ENCODE data around the gene MRPL12. TPM values are rescaled to one million over a fixed set of nuclear protein-coding genes. Genes with fewer than 3 reads are reported as not detected.

MRPL12 gene
- total and polyA plus RNA-seq, 8 donors = 18.1 to 98.7 (median 27.4) TPM

DNA sequence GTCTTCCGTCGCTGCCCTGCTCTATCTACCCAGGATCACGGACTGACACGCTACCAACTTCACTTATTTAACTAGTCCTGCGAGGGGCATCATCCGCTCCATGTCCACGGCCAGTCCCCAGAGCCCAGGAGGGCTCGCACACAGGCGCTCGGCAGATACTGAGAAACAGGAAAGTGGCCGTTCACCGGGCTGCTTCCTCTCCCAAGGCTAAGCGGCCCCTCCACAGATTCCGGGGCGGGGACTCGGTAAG, 37.1 kb upstream of the MRPL12 start:
- 0 to 1% methylated on average over 15 to 16 of the region's 16 CpGs for WGBS, 2 donors
- FAIRE-seq = no peak
- peak; percentile 17 to 30 (median 28) for ATAC-seq
- Histone ChIP-seq H3K4me3 (peak overlapping the region; percentile 80 to 99 (median 98)), H3K9me3 (no peaks in the 10 kb centered on the region), H3K36me3 (peaks cover 0 to under 1% (median 0%) of the 10 kb centered on the region in 3 donors), H3K4me1 (peaks cover 0 to 15% (median 6%) of the 10 kb centered on the region in 3 donors), H3K27ac (peak overlapping the region; percentile 33 to 63 (median 62)), H3K27me3 (no peaks in the 10 kb centered on the region)
- intact Hi-C loops (cut with DNase I) = no loop called here
- TF ChIP-seq, protein P1, sequence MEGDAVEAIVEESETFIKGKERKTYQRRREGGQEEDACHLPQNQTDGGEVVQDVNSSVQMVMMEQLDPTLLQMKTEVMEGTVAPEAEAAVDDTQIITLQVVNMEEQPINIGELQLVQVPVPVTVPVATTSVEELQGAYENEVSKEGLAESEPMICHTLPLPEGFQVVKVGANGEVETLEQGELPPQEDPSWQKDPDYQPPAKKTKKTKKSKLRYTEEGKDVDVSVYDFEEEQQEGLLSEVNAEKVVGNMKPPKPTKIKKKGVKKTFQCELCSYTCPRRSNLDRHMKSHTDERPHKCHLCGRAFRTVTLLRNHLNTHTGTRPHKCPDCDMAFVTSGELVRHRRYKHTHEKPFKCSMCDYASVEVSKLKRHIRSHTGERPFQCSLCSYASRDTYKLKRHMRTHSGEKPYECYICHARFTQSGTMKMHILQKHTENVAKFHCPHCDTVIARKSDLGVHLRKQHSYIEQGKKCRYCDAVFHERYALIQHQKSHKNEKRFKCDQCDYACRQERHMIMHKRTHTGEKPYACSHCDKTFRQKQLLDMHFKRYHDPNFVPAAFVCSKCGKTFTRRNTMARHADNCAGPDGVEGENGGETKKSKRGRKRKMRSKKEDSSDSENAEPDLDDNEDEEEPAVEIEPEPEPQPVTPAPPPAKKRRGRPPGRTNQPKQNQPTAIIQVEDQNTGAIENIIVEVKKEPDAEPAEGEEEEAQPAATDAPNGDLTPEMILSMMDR (IDR thresholded peaks at IDR 0.05) = no peak
- no peak for DNase-seq

DNA sequence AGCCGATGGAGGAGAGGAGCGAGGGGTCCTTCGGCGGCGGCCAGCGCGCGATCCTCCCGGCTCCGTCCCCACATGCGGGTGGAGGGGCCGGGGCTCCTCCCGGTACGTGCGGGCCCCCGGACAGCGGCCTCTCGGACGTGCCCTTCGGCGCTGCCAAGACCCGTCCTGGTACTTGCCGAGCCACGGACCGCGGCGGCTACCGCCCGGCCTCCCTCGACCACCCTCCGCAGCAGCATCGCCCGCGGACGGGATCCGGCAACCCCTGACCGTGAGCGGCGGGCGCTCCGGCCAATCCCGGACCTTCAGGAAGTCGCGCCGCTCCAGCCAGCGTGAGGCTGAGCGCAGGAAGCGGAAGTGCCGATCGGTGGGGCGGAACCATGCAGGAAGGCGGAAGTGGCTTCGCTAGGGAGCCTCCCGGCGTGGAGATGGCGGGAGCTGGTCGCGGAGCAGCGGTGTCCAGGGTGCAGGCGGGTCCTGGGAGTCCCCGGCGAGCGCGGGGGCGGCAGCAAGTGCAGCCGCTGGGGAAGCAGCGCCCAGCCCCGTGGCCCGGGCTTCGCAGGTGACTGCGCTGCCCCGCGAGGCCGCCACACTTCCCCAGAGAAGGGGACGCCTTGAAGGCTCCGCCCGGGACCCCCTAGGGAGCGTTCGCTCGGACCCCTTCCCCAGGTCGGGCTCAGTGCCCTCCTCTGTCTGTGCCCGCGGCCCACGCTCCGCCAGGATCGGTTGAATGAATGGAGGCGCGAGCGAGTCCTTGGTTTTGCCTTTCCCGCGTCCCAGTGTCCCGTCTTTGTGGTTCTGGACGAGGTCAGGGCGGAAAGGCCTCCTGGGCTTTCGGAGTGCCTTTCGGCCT, 36.6 kb upstream of the MRPL12 start, which contains the start of the genes CCDC137 and OXLD1:
TSS of gene CCDC137 (plus strand) at position 396 of the 850 bp plus-strand sequence. CDS start at position 426, 30 bp downstream.
TSS of gene OXLD1 (minus strand) at position 264 of the 850 bp plus-strand sequence. CDS start at position 236, 28 bp downstream.
- H3K36me3 ChIP-seq = peaks cover 0 to 6% (median 0%) of the 10 kb centered on the region in 3 donors
- 0 to 1% methylated on average over 75 to 96 of the region's 96 CpGs for WGBS, 2 donors
- peak within 1 kb of the TSS; percentile 80 to 99 (median 98) for H3K4me3 ChIP-seq
- peak; percentile 98 to 99 (median 99) for ATAC-seq
- H3K4me1 ChIP-seq = peaks cover 0 to 15% (median 6%) of the 10 kb centered on the region in 3 donors
- H3K27ac ChIP-seq = peak within 1 kb of the TSS; percentile 33 to 63 (median 62)
- no peaks in the 10 kb centered on the region for H3K9me3 ChIP-seq
- DNase-seq = peak; percentile 94 to 98 (median 96)
- FAIRE-seq = no peak
- intact Hi-C loops (cut with DNase I) = no loop called here
- TF ChIP-seq, protein P1 (IDR thresholded peaks at IDR 0.05) = no peak
- H3K27me3 ChIP-seq = no peaks in the 10 kb centered on the region

DNA sequence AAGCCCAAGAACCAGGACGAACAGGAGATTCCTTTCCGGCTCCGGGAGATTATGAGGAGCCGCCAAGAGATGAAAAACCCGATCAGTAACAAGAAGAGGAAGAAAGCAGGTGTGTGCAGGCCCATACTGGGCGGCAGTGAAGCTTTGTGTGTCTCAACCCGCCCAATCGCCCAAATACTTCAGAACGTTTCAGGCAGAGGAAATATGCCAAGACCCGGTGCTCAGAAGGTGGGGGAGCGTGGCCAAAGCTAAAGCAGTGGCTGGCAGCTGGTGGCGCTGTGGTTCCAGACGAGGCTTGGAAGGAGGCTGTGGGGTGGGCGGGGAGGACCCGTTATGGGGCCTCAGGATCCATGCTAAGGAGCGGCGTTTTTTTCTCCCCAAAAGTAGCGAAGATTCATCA, 35.4 kb upstream of the MRPL12 start:
- FAIRE-seq (no peak), ATAC-seq (no peak), DNase-seq (no peak)
- Histone ChIP-seq H3K27me3 (no peaks in the 10 kb centered on the region), H3K4me1 (peaks cover 0 to 15% (median 6%) of the 10 kb centered on the region in 3 donors), H3K27ac (no peak overlapping the region), H3K9me3 (no peaks in the 10 kb centered on the region), H3K4me3 (peak overlapping the region in 1 of 4 donors; percentile 80), H3K36me3 (peaks cover 0 to 16% (median 7%) of the 10 kb centered on the region in 3 donors)
- intact Hi-C loops (cut with DNase I) = no loop called here
- TF ChIP-seq, protein P1 (IDR thresholded peaks at IDR 0.05) = no peak
- WGBS, 2 donors = 84 to 88% methylated on average over 18 of the region's 18 CpGs

DNA sequence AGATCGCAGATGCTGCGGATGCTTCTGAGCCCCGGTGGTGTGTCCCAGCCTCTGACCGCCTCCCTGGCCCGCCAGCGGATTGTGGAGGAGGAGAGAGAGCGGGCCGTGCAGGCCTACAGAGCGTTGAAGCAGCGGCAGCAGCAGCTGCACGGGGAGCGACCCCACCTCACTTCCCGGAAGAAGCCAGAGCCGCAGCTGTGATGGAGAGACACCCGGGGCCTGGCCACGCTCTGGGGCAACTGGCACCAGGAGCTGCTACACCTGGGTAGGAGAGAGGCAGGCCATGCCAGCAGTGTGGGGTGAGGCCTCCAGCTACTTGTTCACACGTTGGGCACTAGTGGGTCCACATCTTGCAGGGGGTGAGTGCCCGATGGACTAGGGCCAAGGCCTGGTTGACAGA, 30.7 kb upstream of the MRPL12 start:
- TF ChIP-seq, protein P1 (IDR thresholded peaks at IDR 0.05) = no peak
- no peak for FAIRE-seq
- H3K4me3 ChIP-seq = no peak overlapping the region

DNA sequence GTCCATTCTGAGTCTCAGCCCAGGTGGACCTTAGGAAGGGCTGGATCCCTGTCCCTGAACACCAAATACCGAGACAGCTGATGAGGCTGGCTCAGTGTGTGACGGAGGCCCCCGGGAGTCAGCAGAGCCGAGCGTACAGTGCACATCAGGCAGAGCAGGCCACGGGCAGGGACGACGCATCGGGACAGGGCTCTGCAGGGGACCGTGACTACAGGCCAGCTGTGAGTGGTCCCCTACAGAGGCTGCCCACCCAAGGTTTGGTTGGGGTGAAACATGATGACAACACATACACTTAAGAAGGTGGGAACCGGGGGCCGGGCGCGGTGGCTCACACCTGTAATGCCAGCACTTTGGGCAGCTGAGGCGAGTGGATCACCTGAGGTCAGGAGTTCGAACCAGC, 30.2 kb upstream of the MRPL12 start:
- DNase-seq = no peak
- Histone ChIP-seq H3K36me3 (peaks cover 0 to 16% (median 12%) of the 10 kb centered on the region in 3 donors), H3K27me3 (no peaks in the 10 kb centered on the region), H3K4me1 (no peaks in the 10 kb centered on the region), H3K9me3 (no peaks in the 10 kb centered on the region), H3K27ac (no peak overlapping the region), H3K4me3 (no peak overlapping the region)
- intact Hi-C loops (cut with DNase I) = no loop called here
- no peak for ATAC-seq
- no peak for FAIRE-seq
- WGBS, 2 donors = 90 to 95% methylated on average over 16 of the region's 16 CpGs
- TF ChIP-seq, protein P1 (IDR thresholded peaks at IDR 0.05) = no peak

More for the DNA sequence above, 30.7 kb upstream of the MRPL12 start:
- intact Hi-C loops (cut with DNase I) = no loop called here
- 82 to 84% methylated on average over 18 of the region's 18 CpGs for WGBS, 2 donors
- no peak for ATAC-seq
- H3K27me3 ChIP-seq = no peaks in the 10 kb centered on the region
- peak in 1 of 6 donors; percentile 66 for DNase-seq
- no peaks in the 10 kb centered on the region for H3K9me3 ChIP-seq
- H3K27ac ChIP-seq = no peak overlapping the region
- peaks cover 0 to 16% (median 12%) of the 10 kb centered on the region in 3 donors for H3K36me3 ChIP-seq
- peaks cover 0 to 4% (median 0%) of the 10 kb centered on the region in 3 donors for H3K4me1 ChIP-seq

Data from pancreas (tissue), 10 donors.